Lower leg skin (tissue), 4 donors: ENCODE data around the gene IGSF3. TPM values are rescaled to one million over a fixed set of nuclear protein-coding genes. Genes with fewer than 3 reads are reported as not detected.

Source experiments
- DNase-seq, 2 donors: peaks; one replicate each; pipeline ENCODE4 v3.0.0-alpha.2; 2019; ENCODE audit warnings: low spot score in 2 of 2
- H3K4me3 ChIP-seq: fragments of 200-600 bp; sonication (generic); 2 replicates; pipeline ENCODE4 v1.5.1; 2017; ENCODE audit warnings: mild to moderate bottlenecking, low read depth; ENCODE audit not compliant: poor library complexity, severe bottlenecking
- POLR2A ChIP-seq, 2 donors: fragments of 450-650 bp; IDR thresholded peaks; one replicate each; pipeline ENCODE4 v1.6.1; 2016 to 2017; ENCODE audit warnings: antibody characterized with exemption in 2 of 2, mild to moderate bottlenecking in 1 of 2, moderate library complexity in 1 of 2
- WGBS, 2 donors: methylation state at CpG; one replicate each; pipeline ENCODE4 v1.1.5; 2018; 5-methylcytosine and 5-hydroxymethylcytosine counted together
- intact Hi-C: fragments of 100-400 bp; cut with DNase I; formaldehyde crosslinking; loops from one replicate; pipeline ENCODE4 v1.15.0; 2023; ENCODE audit warnings: low total_unique reads
- total RNA-seq, 4 donors: library from RNA; depleted of rRNA; stranded (reverse); fragments of >200 nt; gene quantifications; one replicate each; pipeline ENCODE4 v1.1.0, GENCODE V29; 2016
- TF ChIP-seq, protein P1 (sequence below), 3 donors: fragments of 450-650 bp; IDR thresholded peaks; one replicate each; pipeline ENCODE4 v1.5.1; 2016; ENCODE audit warnings: antibody characterized with exemption in 3 of 3, mild to moderate bottlenecking in 3 of 3, moderate library complexity in 2 of 3

The IGSF3 gene
- total RNA-seq, 4 donors from 2014 or later = 51.1 to 61.0 (median 57.1) TPM

DNA sequence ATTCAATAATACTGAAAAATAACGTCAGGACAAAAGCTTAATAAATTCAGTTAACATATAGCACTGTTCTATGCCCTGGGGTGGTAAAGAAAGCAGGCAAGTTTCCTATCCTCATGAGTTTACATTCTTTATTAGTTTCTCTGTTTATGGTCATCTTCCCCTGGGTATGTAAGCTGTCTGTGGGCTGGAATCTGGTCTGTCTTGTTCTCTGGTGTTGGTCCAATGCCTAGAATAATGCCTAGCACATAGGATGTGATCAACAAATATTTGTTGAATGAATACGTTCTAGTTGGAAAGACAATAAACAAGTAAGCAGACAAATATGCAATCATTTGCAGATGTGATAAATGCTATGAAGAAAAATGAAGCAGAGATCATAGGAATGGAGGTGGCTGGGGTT, 7.2 kb upstream of the IGSF3 start:
- no peak overlapping the region for H3K4me3 ChIP-seq
- intact Hi-C loops = no loop called here
- 28 to 32% methylated on average over 2 of the region's 2 CpGs for WGBS, 2 donors
- TF ChIP-seq POLR2A (IDR thresholded peaks at IDR 0.05) = no peak
- TF ChIP-seq, protein P1, sequence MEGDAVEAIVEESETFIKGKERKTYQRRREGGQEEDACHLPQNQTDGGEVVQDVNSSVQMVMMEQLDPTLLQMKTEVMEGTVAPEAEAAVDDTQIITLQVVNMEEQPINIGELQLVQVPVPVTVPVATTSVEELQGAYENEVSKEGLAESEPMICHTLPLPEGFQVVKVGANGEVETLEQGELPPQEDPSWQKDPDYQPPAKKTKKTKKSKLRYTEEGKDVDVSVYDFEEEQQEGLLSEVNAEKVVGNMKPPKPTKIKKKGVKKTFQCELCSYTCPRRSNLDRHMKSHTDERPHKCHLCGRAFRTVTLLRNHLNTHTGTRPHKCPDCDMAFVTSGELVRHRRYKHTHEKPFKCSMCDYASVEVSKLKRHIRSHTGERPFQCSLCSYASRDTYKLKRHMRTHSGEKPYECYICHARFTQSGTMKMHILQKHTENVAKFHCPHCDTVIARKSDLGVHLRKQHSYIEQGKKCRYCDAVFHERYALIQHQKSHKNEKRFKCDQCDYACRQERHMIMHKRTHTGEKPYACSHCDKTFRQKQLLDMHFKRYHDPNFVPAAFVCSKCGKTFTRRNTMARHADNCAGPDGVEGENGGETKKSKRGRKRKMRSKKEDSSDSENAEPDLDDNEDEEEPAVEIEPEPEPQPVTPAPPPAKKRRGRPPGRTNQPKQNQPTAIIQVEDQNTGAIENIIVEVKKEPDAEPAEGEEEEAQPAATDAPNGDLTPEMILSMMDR (IDR thresholded peaks at IDR 0.05) = no peak
- DNase-seq = no peak

DNA sequence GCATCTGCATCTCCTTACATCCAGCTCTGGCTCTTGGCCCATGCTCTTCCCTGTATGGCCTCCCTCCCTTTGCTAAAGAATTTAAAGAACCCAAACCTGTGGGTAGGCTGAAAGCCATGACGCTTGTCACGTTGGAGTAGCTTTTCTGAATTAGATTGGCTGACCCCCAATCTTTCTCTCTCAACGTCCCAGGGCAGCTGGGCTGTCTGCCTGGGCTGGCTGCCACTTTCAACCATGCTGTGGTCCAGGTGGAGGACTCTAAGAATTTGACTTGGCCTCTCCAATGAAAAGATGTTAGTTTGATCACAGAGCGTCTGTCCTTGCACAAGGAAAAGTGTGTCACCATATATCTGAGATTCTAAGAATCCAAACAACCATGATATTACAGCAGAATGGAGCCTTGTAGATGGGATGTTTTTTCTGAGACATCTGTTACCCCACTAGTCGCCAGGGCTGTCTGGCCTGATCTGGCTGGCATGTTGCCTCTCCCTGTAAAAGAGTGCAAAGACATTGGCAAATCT, 6.5 kb upstream of the IGSF3 start:
- intact Hi-C loops = no loop called here
- no peak overlapping the region for H3K4me3 ChIP-seq
- DNase-seq = no peak
- 38 to 44% methylated on average over 5 of the region's 5 CpGs for WGBS, 2 donors
- TF ChIP-seq, protein P1 (IDR thresholded peaks at IDR 0.05) = no peak
- TF ChIP-seq POLR2A (IDR thresholded peaks at IDR 0.05) = no peak

DNA sequence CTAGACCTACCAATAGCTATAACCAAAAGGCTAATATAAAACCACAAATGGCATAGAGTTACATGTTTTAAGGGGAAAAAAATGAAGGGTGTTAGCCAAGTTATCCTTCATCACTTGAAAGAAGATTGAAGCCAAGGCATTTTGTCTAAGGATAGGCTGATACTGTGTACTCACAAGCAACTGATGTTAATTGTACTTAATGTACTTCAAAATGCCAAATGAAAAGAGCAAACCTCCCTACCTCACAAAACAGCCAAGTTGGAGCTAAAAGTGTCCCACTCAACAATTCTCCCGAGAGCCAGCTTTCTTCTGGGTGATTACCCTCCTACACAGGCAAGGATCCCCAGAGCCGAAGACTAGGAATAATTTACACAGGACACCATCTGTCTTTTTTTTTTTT, 4.4 kb upstream of the IGSF3 start:
- intact Hi-C loops = no loop called here
- TF ChIP-seq POLR2A (IDR thresholded peaks at IDR 0.05) = no peak
- TF ChIP-seq, protein P1 (IDR thresholded peaks at IDR 0.05) = no peak
- 58 to 61% methylated on average over 2 of the region's 2 CpGs for WGBS, 2 donors
- no peak overlapping the region for H3K4me3 ChIP-seq
- DNase-seq = no peak

DNA sequence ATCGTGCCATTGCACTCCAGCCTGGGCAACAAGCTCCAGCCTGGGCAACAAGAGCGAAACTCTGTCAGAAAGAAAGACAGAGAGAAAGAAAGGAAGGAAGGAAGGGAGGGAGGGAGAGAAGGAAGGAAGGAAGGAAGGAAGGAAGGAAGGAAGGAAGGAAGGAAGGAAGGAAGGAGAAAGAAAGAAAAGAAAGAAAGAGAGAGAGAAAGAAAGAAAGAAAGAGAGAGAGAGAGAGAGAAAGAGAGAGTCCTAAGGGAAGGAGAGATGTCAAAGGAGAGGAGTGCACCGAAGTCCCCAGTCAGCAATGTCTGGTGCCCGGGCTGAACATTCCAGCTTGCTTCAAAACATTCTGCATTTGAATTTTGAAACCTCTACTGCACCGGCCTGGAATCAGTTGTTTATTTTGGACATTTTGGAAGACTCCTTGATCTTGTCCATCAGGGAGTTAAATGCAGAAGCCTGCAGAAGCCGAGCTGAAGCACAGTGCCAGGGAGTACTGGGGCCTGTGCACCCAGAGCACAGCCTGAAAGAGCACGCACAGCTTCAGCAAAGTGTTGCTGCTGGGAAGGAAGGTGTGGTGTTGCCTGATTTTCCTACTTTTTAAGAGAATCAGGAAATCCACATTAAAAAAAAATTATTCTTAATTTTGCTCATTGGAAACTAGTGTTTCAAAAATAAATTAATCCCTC, 3.7 kb upstream of the IGSF3 start:
- intact Hi-C loops = no loop called here
- 68 to 74% methylated on average over 7 of the region's 7 CpGs for WGBS, 2 donors
- no peak overlapping the region for H3K4me3 ChIP-seq
- no peak for DNase-seq
- TF ChIP-seq POLR2A (IDR thresholded peaks at IDR 0.05) = no peak
- TF ChIP-seq, protein P1 (IDR thresholded peaks at IDR 0.05) = no peak

DNA sequence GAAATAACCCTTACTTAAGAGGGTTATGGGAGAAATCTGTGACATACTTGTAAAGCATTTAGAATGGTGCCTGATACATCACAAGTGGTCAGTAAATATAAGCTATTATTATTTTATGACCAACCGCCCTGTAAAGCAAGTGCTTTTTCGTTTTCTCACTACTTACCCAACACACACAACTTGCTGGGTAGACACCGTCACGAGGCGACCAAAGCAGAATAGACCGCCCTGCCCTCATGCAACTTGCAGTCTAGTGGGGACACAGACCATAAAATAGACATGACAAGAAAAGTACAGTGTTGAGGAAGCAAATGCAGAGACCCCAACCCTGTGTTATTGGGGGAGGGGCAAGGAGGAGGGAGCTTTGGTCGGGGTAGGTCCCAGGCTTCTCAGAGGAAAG, 744 bp upstream of the IGSF3 start:
- no peak overlapping the region for H3K4me3 ChIP-seq
- DNase-seq = no peak
- intact Hi-C loops = no loop called here

More for the DNA sequence above, 744 bp upstream of the IGSF3 start:
- WGBS, 2 donors = 88 to 90% methylated on average over 7 of the region's 7 CpGs
- TF ChIP-seq POLR2A (IDR thresholded peaks at IDR 0.05) = no peak
- TF ChIP-seq, protein P1 (IDR thresholded peaks at IDR 0.05) = no peak
